K562 (cell line): ENCODE data around the gene SRPK3.

Source experiments
- CREB1 ChIP-seq, 2 experiments: sonication (generic) in 1 of 2; formaldehyde crosslinking in 1 of 2; IDR thresholded peaks; 2 replicates each; pipeline versions ENCODE4 v1.6.1 to v1.8.0; 2012 to 2022; ENCODE audit warnings: inconsistent platforms in 1 of 2, mild to moderate bottlenecking in 1 of 2, missing genetic modification reagents in 1 of 2, moderate library complexity in 1 of 2
- CTCF ChIP-seq, 3 experiments: IDR thresholded peaks in 2 of 3; conservative IDR thresholded peaks in 1 of 3; 2 replicates each; pipeline ENCODE4 v1.5.1; 2011 to 2012; ENCODE audit warnings: low read length in 3 of 3, mild to moderate bottlenecking in 3 of 3, control low read depth in 2 of 3, improper control_type of control experiment in 1 of 3, inconsistent platforms in 1 of 3, low read depth in 1 of 3, mixed read lengths in 1 of 3, moderate library complexity in 1 of 3; ENCODE audit not compliant: insufficient read depth in 2 of 3
- GABPA ChIP-seq: fragments of 200-800 bp; sonication (Bioruptor generic); conservative IDR thresholded peaks from 2 replicates; pipeline ENCODE4 v1.6.1; 2016; ENCODE audit warnings: low read depth, missing genetic modification characterization, missing compliant biosample characterization
- KLF6 ChIP-seq: fragments of 250-450 bp; sonication (Bioruptor Pico); IDR thresholded peaks from 2 replicates; pipeline ENCODE4 v1.4.0; 2020; ENCODE audit warnings: mild to moderate bottlenecking, moderate library complexity, borderline replicate concordance
- NFYB ChIP-seq: IDR thresholded peaks from 2 replicates; pipeline ENCODE4 v1.6.1; 2011; ENCODE audit warnings: mild to moderate bottlenecking, moderate library complexity; ENCODE audit not compliant: insufficient read length; ENCODE audit errors: extremely low read depth
- RBM17 ChIP-seq: fragments of 200-400 bp; formaldehyde crosslinking; IDR thresholded peaks from 2 replicates; pipeline ENCODE4 v1.6.1; 2017; ENCODE audit warnings: low read depth, mild to moderate bottlenecking, low read length, borderline replicate concordance
- SIRT6 ChIP-seq: IDR thresholded peaks from one replicate; pipeline ENCODE4 v1.6.1; 2012; ENCODE audit warnings: low read depth, mild to moderate bottlenecking, control low read depth, inconsistent platforms, low read length, moderate library complexity
- SRF ChIP-seq, 2 experiments: fragments of 250-450, 450-650 bp in 1 of 2; sonication (Bioruptor Pico) in 1 of 2; sonication (generic) in 1 of 2; formaldehyde crosslinking; IDR thresholded peaks; 2 replicates each; pipeline versions ENCODE4 v1.5.0 to v1.5.1; 2020 to 2022; ENCODE audit warnings: mild to moderate bottlenecking in 1 of 2, missing genetic modification reagents in 1 of 2
- STAT5A ChIP-seq: IDR thresholded peaks from 2 replicates; pipeline ENCODE4 v1.6.1; 2012; ENCODE audit warnings: low read length, inconsistent platforms, borderline replicate concordance
- ZKSCAN1 ChIP-seq: fragments of 150-350 bp; IDR thresholded peaks from 2 replicates; pipeline ENCODE4 v1.6.1; 2016; ENCODE audit warnings: low read depth, low read length
- ZNF583 ChIP-seq: fragments of 250-450 bp; sonication (Bioruptor Pico); IDR thresholded peaks from 2 replicates; pipeline ENCODE4 v1.4.0; 2020
- ZNF695 ChIP-seq: fragments of 450-650 bp; formaldehyde crosslinking; IDR thresholded peaks from 2 replicates; pipeline ENCODE4 v1.4.0; 2020; ENCODE audit warnings: mild to moderate bottlenecking, moderate library complexity

GRCh38 chrX:153772316-153773217 is 8.3 kb upstream of the SRPK3 start:
- TF ChIP-seq SIRT6: no peak
- TF ChIP-seq RBM17: no peak
- no peak for TF ChIP-seq CREB1 (IDR thresholded peaks at IDR 0.05)
- TF ChIP-seq CREB1 (CRISPR knock-in tag; IDR thresholded peaks at IDR 0.05): no peak
- TF ChIP-seq STAT5A: no peak
- TF ChIP-seq ZNF695: no peak
- no peak for TF ChIP-seq CTCF (IDR thresholded peaks at IDR 0.05 in 2 of 3, conservative IDR thresholded peaks at IDR 0.05 in 1 of 3; ENCODE audit: insufficient read depth in 2 of 3, low read depth in 1 of 3, low read length in 3 of 3)
- TF ChIP-seq SRF (CRISPR knock-in tag; IDR thresholded peaks at IDR 0.05): no peak
- no peak for TF ChIP-seq NFYB
- TF ChIP-seq GABPA (tag): no peak
- no peak for TF ChIP-seq ZKSCAN1
- no peak for TF ChIP-seq KLF6
- no peak for TF ChIP-seq ZNF583 (CRISPR knock-in tag)
